Measurements from ENCODE around the gene TSPAN4.

The TSPAN4 gene

DNA sequence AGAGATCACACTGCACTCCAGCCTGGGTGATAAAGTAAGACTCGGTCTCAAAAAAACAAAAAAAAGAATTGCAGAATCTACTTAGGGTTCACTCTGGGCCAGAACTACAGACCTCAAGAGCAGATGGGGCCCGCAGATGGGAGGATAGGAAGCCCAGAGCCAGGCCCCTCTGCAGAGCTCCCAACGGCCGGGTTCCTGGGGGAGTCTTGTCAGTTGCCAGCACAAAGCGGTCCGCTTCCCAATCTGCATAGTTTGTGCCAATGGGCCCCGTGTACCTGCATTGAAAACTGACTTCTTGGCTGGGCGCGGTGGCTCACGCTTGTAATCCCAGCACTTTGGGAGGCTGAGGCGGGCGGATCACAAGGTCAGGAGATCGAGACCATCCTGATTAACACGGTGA, 69.6 kb downstream of the TSPAN4 start:
- Histone ChIP-seq H3K4me2 (no peak overlapping the region), H3K79me2 (ENCODE audit: insufficient read depth, low read depth) (peaks cover 20% of the 10 kb centered on the region), H3K36me3 (ENCODE audit: insufficient read depth) (no peaks in the 10 kb centered on the region), H4K20me1 (ENCODE audit: insufficient read depth) (no peaks in the 10 kb centered on the region), H3K27ac (no peak overlapping the region), H3K4me3 (IDR thresholded peaks at IDR 0.05; ENCODE audit: insufficient read depth, low read depth, low read length) (no peak overlapping the region), H3K27me3 (ENCODE audit: insufficient read depth, low read depth) (no peaks in the 10 kb centered on the region), H2AFZ (ENCODE audit: low read depth) (no peak overlapping the region), H3K4me1 (ENCODE audit: low read depth, poor library complexity, severe bottlenecking) (peaks cover 31% of the 10 kb centered on the region), H3K9ac (no peak overlapping the region)
- TF ChIP-seq, protein P1, sequence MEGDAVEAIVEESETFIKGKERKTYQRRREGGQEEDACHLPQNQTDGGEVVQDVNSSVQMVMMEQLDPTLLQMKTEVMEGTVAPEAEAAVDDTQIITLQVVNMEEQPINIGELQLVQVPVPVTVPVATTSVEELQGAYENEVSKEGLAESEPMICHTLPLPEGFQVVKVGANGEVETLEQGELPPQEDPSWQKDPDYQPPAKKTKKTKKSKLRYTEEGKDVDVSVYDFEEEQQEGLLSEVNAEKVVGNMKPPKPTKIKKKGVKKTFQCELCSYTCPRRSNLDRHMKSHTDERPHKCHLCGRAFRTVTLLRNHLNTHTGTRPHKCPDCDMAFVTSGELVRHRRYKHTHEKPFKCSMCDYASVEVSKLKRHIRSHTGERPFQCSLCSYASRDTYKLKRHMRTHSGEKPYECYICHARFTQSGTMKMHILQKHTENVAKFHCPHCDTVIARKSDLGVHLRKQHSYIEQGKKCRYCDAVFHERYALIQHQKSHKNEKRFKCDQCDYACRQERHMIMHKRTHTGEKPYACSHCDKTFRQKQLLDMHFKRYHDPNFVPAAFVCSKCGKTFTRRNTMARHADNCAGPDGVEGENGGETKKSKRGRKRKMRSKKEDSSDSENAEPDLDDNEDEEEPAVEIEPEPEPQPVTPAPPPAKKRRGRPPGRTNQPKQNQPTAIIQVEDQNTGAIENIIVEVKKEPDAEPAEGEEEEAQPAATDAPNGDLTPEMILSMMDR (conservative IDR thresholded peaks at IDR 0.05; ENCODE audit: low read depth, low read length) = no peak

GRCh38 chr11:913043-913442, 70.4 kb downstream of the TSPAN4 start:
- Histone ChIP-seq H3K27me3 (ENCODE audit: insufficient read depth, low read depth) (no peaks in the 10 kb centered on the region), H4K20me1 (ENCODE audit: insufficient read depth) (no peaks in the 10 kb centered on the region), H3K4me3 (IDR thresholded peaks at IDR 0.05; ENCODE audit: insufficient read depth, low read depth, low read length) (no peak overlapping the region), H3K9ac (no peak overlapping the region), H3K4me1 (ENCODE audit: low read depth, poor library complexity, severe bottlenecking) (peaks cover 24% of the 10 kb centered on the region), H3K79me2 (ENCODE audit: insufficient read depth, low read depth) (peaks cover 18% of the 10 kb centered on the region), H3K27ac (no peak overlapping the region), H3K36me3 (ENCODE audit: insufficient read depth) (no peaks in the 10 kb centered on the region), H3K4me2 (no peak overlapping the region), H2AFZ (ENCODE audit: low read depth) (no peak overlapping the region)
- TF ChIP-seq, protein P1 (conservative IDR thresholded peaks at IDR 0.05; ENCODE audit: low read depth, low read length) = no peak

DNA sequence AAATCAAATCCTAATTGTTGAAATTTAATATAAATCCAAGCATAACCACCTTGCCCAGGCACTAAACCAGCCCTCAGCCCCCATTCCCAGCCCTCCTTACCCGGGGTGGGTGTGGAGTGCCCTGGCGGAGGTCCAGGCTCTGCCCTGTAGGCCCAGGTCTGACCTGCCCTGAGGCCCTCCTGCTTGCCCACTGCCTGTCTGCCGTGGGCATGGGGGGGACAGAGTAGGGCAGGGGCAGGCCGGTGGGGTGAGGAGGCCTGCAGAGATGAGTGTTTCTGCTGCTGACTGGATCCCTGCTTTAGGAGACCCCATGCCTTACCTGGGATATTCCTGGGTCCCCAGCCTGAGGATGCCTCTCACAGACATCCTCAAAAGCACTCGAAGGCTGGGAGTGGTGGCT, 71.6 kb downstream of the TSPAN4 start:
- TF ChIP-seq, protein P1 (conservative IDR thresholded peaks at IDR 0.05; ENCODE audit: low read depth, low read length) = no peak
- no peaks in the 10 kb centered on the region for H3K27me3 ChIP-seq (ENCODE audit: insufficient read depth, low read depth)
- H3K4me2 ChIP-seq = no peak overlapping the region
- no peaks in the 10 kb centered on the region for H3K36me3 ChIP-seq (ENCODE audit: insufficient read depth)
- no peak overlapping the region for H3K9ac ChIP-seq
- H3K79me2 ChIP-seq (ENCODE audit: insufficient read depth, low read depth) = peaks cover 13% of the 10 kb centered on the region
- H3K27ac ChIP-seq = no peak overlapping the region
- no peak overlapping the region for H2AFZ ChIP-seq (ENCODE audit: low read depth)
- H3K4me1 ChIP-seq (ENCODE audit: low read depth, poor library complexity, severe bottlenecking) = peaks cover 12% of the 10 kb centered on the region
- no peaks in the 10 kb centered on the region for H4K20me1 ChIP-seq (ENCODE audit: insufficient read depth)
- H3K4me3 ChIP-seq (IDR thresholded peaks at IDR 0.05; ENCODE audit: insufficient read depth, low read depth, low read length) = no peak overlapping the region

DNA sequence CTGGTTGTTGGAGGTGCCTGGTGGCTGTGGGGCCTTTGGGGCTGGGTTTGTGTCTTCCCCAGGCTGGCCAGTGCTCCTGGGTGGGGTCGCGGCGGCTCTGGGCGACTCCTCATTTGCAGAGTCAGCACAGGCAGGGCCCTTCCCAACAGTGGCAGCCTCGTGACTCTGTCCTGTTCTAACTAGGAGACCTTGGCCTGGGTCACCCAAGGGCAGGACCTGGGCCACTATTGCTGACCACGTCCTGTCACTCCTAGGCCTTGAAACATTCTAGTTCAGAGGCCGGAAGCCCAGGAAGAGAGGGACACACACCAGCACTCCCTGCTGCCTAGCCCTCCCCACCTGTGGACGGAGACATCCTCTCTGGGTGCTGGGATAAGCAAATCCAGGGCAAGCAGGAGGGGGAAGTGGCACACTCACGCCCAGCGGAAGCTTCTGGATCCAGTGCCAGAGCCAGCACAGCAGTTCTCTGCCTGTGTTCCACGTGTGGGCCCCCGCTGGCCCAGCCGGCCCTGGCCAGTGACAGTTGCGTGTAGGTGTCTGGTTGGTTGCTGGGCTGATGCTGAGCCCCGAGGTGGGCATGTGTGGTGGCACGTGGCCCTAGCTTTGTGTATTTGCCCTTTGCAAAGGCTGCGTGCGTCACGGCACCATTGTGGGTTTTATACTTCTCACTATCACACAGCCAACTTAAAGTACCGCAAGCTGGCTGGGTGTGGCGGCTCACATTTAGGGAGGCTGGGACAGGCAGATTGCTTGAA, 72.3 kb downstream of the TSPAN4 start:
- H3K36me3 ChIP-seq (ENCODE audit: insufficient read depth) = no peaks in the 10 kb centered on the region
- TF ChIP-seq, protein P1 (conservative IDR thresholded peaks at IDR 0.05; ENCODE audit: low read depth, low read length) = no peak

More for the DNA sequence above, 72.3 kb downstream of the TSPAN4 start:
- H3K4me2 ChIP-seq = no peak overlapping the region
- H3K9ac ChIP-seq = no peak overlapping the region
- no peak overlapping the region for H3K4me3 ChIP-seq (IDR thresholded peaks at IDR 0.05; ENCODE audit: insufficient read depth, low read depth, low read length)
- no peak overlapping the region for H3K27ac ChIP-seq
- peaks cover 6% of the 10 kb centered on the region for H3K79me2 ChIP-seq (ENCODE audit: insufficient read depth, low read depth)
- H3K4me1 ChIP-seq (ENCODE audit: low read depth, poor library complexity, severe bottlenecking) = peaks cover 5% of the 10 kb centered on the region
- H4K20me1 ChIP-seq (ENCODE audit: insufficient read depth) = no peaks in the 10 kb centered on the region
- no peaks in the 10 kb centered on the region for H3K27me3 ChIP-seq (ENCODE audit: insufficient read depth, low read depth)
- H2AFZ ChIP-seq (ENCODE audit: low read depth) = no peak overlapping the region
